ENCODE data around the gene UBE4A. TPM values are rescaled to one million over a fixed set of nuclear protein-coding genes. Genes with fewer than 3 reads are reported as not detected.

Gene UBE4A
- polyA plus RNA-seq, 3 donors: 34.8 to 48.3 (median 43.1) TPM

DNA sequence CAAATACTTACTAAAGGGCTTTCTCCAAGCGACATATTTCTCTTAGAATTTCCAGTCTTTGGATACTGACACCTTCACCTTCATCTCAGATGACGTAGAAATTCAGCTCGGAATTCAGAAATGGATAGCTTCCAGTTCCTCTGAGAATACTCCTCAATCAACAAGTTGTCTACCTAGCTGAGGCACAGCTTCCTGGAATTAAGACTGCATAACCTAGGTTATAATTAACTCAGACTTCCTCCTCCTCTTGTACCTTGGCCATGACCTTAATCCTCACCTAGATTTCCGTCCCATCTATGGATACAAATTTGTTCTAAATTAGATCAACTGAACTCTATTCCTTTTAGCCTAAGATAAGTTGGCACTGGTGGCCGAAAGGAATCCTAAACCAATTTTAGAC, 59.4 kb downstream of the UBE4A start:
- no peak for DNase-seq (ENCODE audit: extremely low read depth in 1 of 11, low read depth in 9 of 11, low spot score in 4 of 11)

- DNase-seq (ENCODE audit: extremely low read depth in 1 of 11, low read depth in 9 of 11, low spot score in 4 of 11): no peak
These were observed 68.3 kb downstream of the UBE4A start for GRCh38 chr11:118427707-118428106.

GRCh38 chr11:118430956-118431355, 71.6 kb downstream of the UBE4A start:
- DNase-seq (ENCODE audit: extremely low read depth in 1 of 11, low read depth in 9 of 11, low spot score in 4 of 11): no peak

- DNase-seq (ENCODE audit: extremely low read depth in 1 of 11, low read depth in 9 of 11, low spot score in 4 of 11): peak in 1 of 11 donors; percentile 3
These were observed 74.7 kb downstream of the UBE4A start for GRCh38 chr11:118434123-118434552.

DNA sequence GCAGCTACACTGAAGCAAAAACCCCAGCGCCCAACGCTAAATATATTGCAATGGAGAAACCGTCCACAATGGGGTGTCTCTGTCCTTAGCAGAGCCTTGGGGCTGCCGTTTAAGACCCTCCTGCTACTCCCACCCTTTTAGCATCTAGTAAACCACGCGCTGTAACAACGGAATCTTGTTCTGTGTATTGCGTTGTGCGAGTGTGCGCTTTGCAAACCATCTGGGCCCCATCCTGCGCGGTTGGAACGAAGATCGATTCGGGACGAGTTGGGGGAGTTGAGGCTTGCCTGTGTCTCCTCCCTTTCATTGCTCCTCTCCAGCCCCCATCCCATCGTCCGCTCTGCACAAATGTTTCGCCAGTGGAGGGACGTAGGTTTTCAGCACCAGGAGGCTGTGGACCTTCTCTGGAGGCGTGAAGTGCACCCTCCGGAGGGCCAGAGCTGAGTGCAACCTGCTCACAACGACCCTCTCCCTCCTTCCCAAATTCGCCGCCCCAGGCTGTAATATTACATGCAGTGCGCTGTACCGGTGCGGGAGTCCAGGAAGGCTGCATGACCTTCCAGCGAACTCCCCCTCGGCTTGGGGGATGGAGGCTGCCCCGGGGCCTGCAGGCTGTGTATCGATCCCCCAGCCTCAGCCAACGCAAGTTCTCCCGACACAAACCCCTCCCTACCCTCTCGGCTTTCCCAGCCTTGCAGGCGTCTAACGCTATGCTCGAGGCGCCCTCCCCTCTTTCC, 75.3 kb downstream of the UBE4A start:
- peak in 7 of 11 donors; percentile 39 to 58 (median 49) for DNase-seq (ENCODE audit: extremely low read depth in 1 of 11, low read depth in 9 of 11, low spot score in 4 of 11)

GRCh38 chr11:118435290-118435892, 76.0 kb downstream of the UBE4A start:
- peak in 7 of 11 donors; percentile 48 to 66 (median 52) for DNase-seq (ENCODE audit: extremely low read depth in 1 of 11, low read depth in 9 of 11, low spot score in 4 of 11)

GRCh38 chr11:118435893-118436624, 76.7 kb downstream of the UBE4A start, which contains the start of gene KMT2A:
KMT2A (plus strand) TSS chr11:118436492; CDS start chr11:118436513, 21 bp downstream.
- DNase-seq (ENCODE audit: extremely low read depth in 1 of 11, low read depth in 9 of 11, low spot score in 4 of 11): peak; percentile 88 to 99 (median 94)

DNA sequence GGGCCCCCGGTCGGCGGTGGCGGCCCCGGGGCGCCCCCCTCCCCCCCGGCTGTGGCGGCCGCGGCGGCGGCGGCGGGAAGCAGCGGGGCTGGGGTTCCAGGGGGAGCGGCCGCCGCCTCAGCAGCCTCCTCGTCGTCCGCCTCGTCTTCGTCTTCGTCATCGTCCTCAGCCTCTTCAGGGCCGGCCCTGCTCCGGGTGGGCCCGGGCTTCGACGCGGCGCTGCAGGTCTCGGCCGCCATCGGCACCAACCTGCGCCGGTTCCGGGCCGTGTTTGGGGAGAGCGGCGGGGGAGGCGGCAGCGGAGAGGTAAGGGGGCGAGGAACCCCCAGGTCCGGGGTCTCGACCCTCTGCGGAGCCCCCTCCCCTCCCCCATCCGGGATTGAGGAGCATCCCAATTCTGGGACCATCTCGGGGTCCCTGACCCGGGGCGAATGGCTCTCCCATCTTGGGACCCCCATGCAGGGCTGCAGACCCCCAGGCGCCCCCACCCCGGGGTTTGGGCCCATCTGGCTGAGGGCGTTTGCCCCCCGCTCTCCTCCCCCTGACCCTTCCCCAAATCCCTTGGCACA, 77.3 kb downstream of the UBE4A start:
- DNase-seq (ENCODE audit: extremely low read depth in 1 of 11, low read depth in 9 of 11, low spot score in 4 of 11): peak in 4 of 11 donors; percentile 7 to 14 (median 11)

DNA sequence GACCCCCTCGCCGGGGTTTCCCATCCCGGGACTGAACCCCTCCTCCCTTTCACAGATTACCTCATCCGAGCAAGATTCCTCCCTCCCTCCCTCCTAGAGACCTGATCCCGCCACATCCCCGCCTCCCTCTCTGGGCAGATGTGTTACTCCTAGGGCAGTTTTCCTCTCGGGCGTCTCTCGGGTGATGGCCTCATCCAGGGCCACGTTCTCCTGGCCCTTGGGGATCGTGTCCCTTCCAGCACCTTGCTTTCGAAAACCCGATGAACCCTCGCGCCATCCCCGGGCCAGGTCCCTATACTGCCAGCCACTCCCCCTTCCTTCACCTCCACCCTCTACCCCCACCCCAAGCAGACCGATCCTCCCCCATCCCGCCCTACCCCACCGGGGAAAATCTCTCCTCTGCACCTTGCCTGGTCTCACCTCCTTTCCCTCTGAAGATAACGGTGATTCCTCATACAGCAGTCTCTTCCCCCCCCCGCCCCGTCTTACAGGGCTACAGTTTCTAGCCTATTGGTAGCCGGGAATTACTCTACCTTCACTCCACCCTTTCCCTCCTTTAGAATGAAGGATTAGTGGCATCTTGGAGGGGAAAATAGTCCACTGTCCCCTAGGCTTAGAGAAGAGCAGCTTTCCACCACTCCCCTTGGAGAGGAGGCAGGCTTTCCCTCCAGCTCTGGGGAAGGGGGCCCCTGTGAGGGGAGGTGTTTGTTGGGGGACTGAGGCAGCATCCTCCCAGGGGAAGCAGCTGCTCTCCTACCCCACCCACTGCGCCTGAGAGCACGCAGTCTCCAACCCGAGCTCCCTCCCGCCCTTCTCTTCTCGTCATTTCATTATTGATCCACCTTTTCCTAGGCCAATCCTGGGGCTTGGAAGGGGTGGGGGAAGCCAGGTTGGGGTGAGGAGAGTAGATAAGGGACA, 78.1 kb downstream of the UBE4A start:
- DNase-seq (ENCODE audit: extremely low read depth in 1 of 11, low read depth in 9 of 11, low spot score in 4 of 11): peak in 7 of 11 donors; percentile 24 to 64 (median 46)

GRCh38 chr11:118438314-118438931, 79.0 kb downstream of the UBE4A start:
- peak in 8 of 11 donors; percentile 45 to 89 (median 74) for DNase-seq (ENCODE audit: extremely low read depth in 1 of 11, low read depth in 9 of 11, low spot score in 4 of 11)

GRCh38 chr11:118439646-118440045, 80.2 kb downstream of the UBE4A start:
- no peak for DNase-seq (ENCODE audit: extremely low read depth in 1 of 11, low read depth in 9 of 11, low spot score in 4 of 11)

GRCh38 chr11:118441770-118442275, 82.4 kb downstream of the UBE4A start:
- no peak for DNase-seq (ENCODE audit: extremely low read depth in 1 of 11, low read depth in 9 of 11, low spot score in 4 of 11)

DNA sequence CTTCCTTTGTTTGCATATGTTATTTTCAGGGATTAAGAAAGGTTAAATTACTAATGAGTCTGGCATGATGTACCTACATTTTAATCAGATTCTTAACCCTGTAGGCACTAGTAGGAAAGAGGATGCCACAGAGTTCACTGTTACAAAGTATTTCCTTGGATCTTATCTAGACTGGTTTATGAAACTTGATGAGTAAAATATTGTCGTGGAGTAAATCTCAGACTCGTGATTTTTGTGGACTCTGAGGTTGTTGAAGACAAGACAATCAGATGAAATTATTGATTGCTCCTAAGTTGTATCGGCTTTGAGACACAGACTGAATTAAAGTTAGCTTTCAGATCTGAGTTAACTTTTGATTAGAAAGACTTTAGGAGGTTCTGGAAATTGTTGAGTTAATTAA, 82.9 kb downstream of the UBE4A start:
- DNase-seq (ENCODE audit: extremely low read depth in 1 of 11, low read depth in 9 of 11, low spot score in 4 of 11): no peak

GRCh38 chr11:118442908-118443589, 83.6 kb downstream of the UBE4A start:
- DNase-seq (ENCODE audit: extremely low read depth in 1 of 11, low read depth in 9 of 11, low spot score in 4 of 11): no peak

- DNase-seq (ENCODE audit: extremely low read depth in 1 of 11, low read depth in 9 of 11, low spot score in 4 of 11): no peak
These were observed 84.3 kb downstream of the UBE4A start for GRCh38 chr11:118443590-118444218.

DNA sequence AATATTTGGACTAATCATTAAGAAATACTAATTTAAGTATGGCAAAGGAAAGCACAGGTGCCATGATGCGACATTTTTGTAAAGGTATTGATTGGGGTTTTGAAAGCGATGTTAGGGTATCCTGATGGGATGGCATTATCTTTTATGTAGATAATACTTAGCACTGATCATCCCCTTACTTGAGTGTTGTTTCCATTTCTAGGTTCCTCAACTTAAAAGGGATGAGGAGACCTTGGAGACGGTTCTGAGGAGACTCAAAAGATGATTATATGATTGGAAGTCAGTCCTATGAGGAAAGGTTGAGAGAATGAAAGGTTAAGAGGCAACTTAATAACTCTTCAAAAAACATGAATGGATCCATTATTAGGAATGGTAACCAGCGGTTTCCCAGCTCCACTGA, 88.0 kb downstream of the UBE4A start:
- DNase-seq (ENCODE audit: extremely low read depth in 1 of 11, low read depth in 9 of 11, low spot score in 4 of 11): no peak

- no peak for DNase-seq (ENCODE audit: extremely low read depth in 1 of 11, low read depth in 9 of 11, low spot score in 4 of 11)
These were observed 88.9 kb downstream of the UBE4A start for GRCh38 chr11:118448294-118448693.

All from renal cortex interstitium (tissue), 11 donors.